Natural killer cell treated with Interleukin-12 subunit alpha and Interleukin-12 subunit beta and Interleukin-15 and Interleukin-18, amount 100 ng/mL, for 72 hours (primary cell): Measurements from ENCODE around the gene KRTAP2-3. TPM values are rescaled to one million over a fixed set of nuclear protein-coding genes. Genes with fewer than 3 reads are reported as not detected.
"Not testable (repeated sequence)": the region's sequence is repeated elsewhere in the genome, so short reads cannot be mapped to it uniquely, and the experiment has no call there.

Experiments
- ATAC-seq, 2 donors: fragments of 150-1000 bp; cut with Tn5 transposase in 1 of 2; sonication (Bioruptor Pico), chemical (Tn5 transposase) in 1 of 2; 2 replicates each; pipeline ENCODE4 v1.10.0; 2021
- DNase-seq: peaks from one replicate; pipeline ENCODE4 v3.0.0; 2022; ENCODE audit warnings: low spot score
- H3K27ac Mint-ChIP-seq, 2 donors: 1 replicate in 1 of 2; 2 replicates in 1 of 2; pipeline ENCODE4 v1.8.0; 2022; ENCODE audit warnings: mixed read lengths in 2 of 2, mild to moderate bottlenecking in 1 of 2, moderate library complexity in 1 of 2
- H3K27me3 Mint-ChIP-seq, 2 donors: 1 replicate in 1 of 2; 2 replicates in 1 of 2; pipeline ENCODE4 v1.8.0; 2022; ENCODE audit warnings: mixed read lengths in 2 of 2
- H3K36me3 Mint-ChIP-seq: one replicate; pipeline ENCODE4 v1.8.0; 2022; ENCODE audit warnings: mixed read lengths
- H3K4me1 Mint-ChIP-seq, 2 donors: 1 replicate in 1 of 2; 2 replicates in 1 of 2; pipeline ENCODE4 v1.8.0; 2022; ENCODE audit warnings: low read depth in 2 of 2, mixed read lengths in 2 of 2, mild to moderate bottlenecking in 1 of 2
- H3K4me3 Mint-ChIP-seq: one replicate; pipeline ENCODE4 v1.8.0; 2022; ENCODE audit warnings: mixed read lengths
- H3K9me3 Mint-ChIP-seq: 2 replicates; pipeline ENCODE4 v1.8.0; 2022; ENCODE audit warnings: mixed read lengths
- total RNA-seq, 2 donors: library from RNA; stranded (reverse); gene quantifications; one replicate each; pipeline ENCODE4 v1.2.3, GENCODE V29; 2022

Gene KRTAP2-3
- not detected for total RNA-seq

- H3K9me3 Mint-ChIP-seq: no peaks in the 10 kb centered on the region
- no peak within 1 kb of the TSS for H3K4me3 Mint-ChIP-seq
- H3K4me1 Mint-ChIP-seq: no peaks in the 10 kb centered on the region
- no peak within 1 kb of the TSS for H3K27ac Mint-ChIP-seq
- ATAC-seq (no peak), DNase-seq (no peak)
- H3K27me3 Mint-ChIP-seq: peaks cover 35 to 59% of the 10 kb centered on the region in 2 donors
- peaks cover 4% of the 10 kb centered on the region for H3K36me3 Mint-ChIP-seq
Observed at GRCh38 chr17:41060052-41060604, at the start of gene KRTAP2-3. Gene KRTAP2-3, minus strand, starts transcription at chr17:41060114. Its CDS starts 64 bp downstream, at chr17:41060050.

GRCh38 chr17:41108728-41109386 is 48.9 kb upstream of the KRTAP2-3 start:
- not testable (repeated sequence) for H3K27ac Mint-ChIP-seq, DNase-seq, H3K9me3 Mint-ChIP-seq, H3K4me1 Mint-ChIP-seq, H3K36me3 Mint-ChIP-seq, H3K4me3 Mint-ChIP-seq, ATAC-seq
- peaks cover 16 to 46% of the 10 kb centered on the region in 2 donors for H3K27me3 Mint-ChIP-seq

- Mint-ChIP-seq H3K27ac (no peak overlapping the region), H3K27me3 (peaks cover 16 to 46% of the 10 kb centered on the region in 2 donors), H3K9me3 (no peaks in the 10 kb centered on the region), H3K4me3 (no peak overlapping the region), H3K4me1 (no peaks in the 10 kb centered on the region), H3K36me3 (no peaks in the 10 kb centered on the region)
- ATAC-seq: no peak
- DNase-seq: no peak
Observed at GRCh38 chr17:41107941-41108450, 48.1 kb upstream of the KRTAP2-3 start.

GRCh38 chr17:41105347-41105746 is 45.4 kb upstream of the KRTAP2-3 start, which contains the start of gene KRTAP4-9:
Gene KRTAP4-9, plus strand, starts transcription at chr17:41105389. Its CDS starts 0 bp downstream, at chr17:41105389.
- not testable (repeated sequence) for H3K27ac Mint-ChIP-seq, H3K36me3 Mint-ChIP-seq, ATAC-seq

GRCh38 chr17:41104386-41105038 is 44.6 kb upstream of the KRTAP2-3 start:
- H3K9me3 Mint-ChIP-seq, DNase-seq, H3K36me3 Mint-ChIP-seq, ATAC-seq, H3K4me3 Mint-ChIP-seq, H3K4me1 Mint-ChIP-seq, H3K27ac Mint-ChIP-seq: not testable (repeated sequence)
- H3K27me3 Mint-ChIP-seq: peaks cover 22 to 39% of the 10 kb centered on the region in 2 donors

More at GRCh38 chr17:41105347-41105746, 45.4 kb upstream of the KRTAP2-3 start, which contains the start of gene KRTAP4-9:
- peaks cover 22 to 38% of the 10 kb centered on the region in 2 donors for H3K27me3 Mint-ChIP-seq
- not testable (repeated sequence) for H3K4me3 Mint-ChIP-seq, DNase-seq, H3K9me3 Mint-ChIP-seq, H3K4me1 Mint-ChIP-seq

- Mint-ChIP-seq H3K36me3 (no peaks in the 10 kb centered on the region), H3K27me3 (peaks cover 21 to 35% of the 10 kb centered on the region in 2 donors), H3K4me1 (no peaks in the 10 kb centered on the region), H3K27ac (no peak overlapping the region), H3K4me3 (no peak overlapping the region), H3K9me3 (no peaks in the 10 kb centered on the region)
- no peak for DNase-seq
- ATAC-seq: no peak
Observed at GRCh38 chr17:41103896-41104295, 44.0 kb upstream of the KRTAP2-3 start.

DNA sequence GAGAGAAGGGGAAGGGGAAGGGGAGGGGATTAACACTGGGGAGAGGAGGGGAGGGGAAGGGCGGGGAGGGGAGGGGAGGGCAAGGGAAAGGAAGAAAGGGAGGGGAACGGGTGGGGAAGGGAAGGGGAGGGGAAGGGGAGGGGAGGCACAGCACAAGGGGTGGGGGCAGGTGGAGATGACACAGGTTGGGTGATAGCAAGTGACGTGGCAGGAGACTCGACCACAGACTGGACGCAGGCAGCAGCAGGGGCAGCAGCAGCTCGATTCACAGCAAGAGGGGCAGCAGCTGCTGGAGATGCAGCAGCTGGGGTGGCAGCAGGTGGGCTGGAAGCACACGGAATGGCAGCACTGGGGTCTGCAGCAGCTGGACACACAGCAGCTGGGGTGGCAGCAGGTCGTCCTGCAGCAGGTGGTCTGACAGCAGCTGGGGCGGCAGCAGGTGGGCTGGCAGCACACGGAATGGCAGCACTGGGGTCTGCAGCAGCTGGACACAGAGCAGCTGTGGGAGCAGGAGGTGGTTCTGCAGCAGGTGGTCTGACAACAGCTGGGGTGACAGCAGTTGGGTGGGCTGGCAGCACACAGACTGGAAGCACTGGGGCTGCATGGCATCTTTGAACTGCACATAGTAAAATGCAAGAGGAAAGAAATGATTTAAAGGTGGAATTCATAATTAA is 41.8 kb upstream of the KRTAP2-3 start, which contains the start of gene KRTAP4-16:
Gene KRTAP4-16, minus strand, starts transcription at position 624 of the 674 bp plus-strand sequence. Its CDS starts 0 bp downstream, at position 624.
- H3K9me3 Mint-ChIP-seq: no peaks in the 10 kb centered on the region
- H3K27me3 Mint-ChIP-seq: peaks cover 20 to 37% of the 10 kb centered on the region in 2 donors
- H3K27ac Mint-ChIP-seq: no peak within 1 kb of the TSS
- H3K4me1 Mint-ChIP-seq: no peaks in the 10 kb centered on the region
- H3K36me3 Mint-ChIP-seq: no peaks in the 10 kb centered on the region
- no peak within 1 kb of the TSS for H3K4me3 Mint-ChIP-seq
- DNase-seq (no peak), ATAC-seq (no peak)

GRCh38 chr17:41099682-41100480 is 40.0 kb upstream of the KRTAP2-3 start:
- not testable (repeated sequence) for DNase-seq, H3K27ac Mint-ChIP-seq, H3K4me1 Mint-ChIP-seq, H3K36me3 Mint-ChIP-seq, ATAC-seq, H3K4me3 Mint-ChIP-seq, H3K9me3 Mint-ChIP-seq
- peaks cover 17 to 42% of the 10 kb centered on the region in 2 donors for H3K27me3 Mint-ChIP-seq

- Mint-ChIP-seq H3K4me1 (no peaks in the 10 kb centered on the region), H3K4me3 (no peak overlapping the region), H3K27me3 (peaks cover 18 to 42% of the 10 kb centered on the region in 2 donors), H3K27ac (no peak overlapping the region), H3K36me3 (no peaks in the 10 kb centered on the region), H3K9me3 (no peaks in the 10 kb centered on the region)
- DNase-seq: no peak
- no peak for ATAC-seq
Observed at GRCh38 chr17:41098481-41098880, 38.6 kb upstream of the KRTAP2-3 start.

- no peak for ATAC-seq
- no peaks in the 10 kb centered on the region for H3K4me1 Mint-ChIP-seq
- no peak within 1 kb of the TSS for H3K4me3 Mint-ChIP-seq
- no peak within 1 kb of the TSS for H3K27ac Mint-ChIP-seq
- peaks cover 18 to 42% of the 10 kb centered on the region in 2 donors for H3K27me3 Mint-ChIP-seq
- DNase-seq: no peak
- H3K9me3 Mint-ChIP-seq: no peaks in the 10 kb centered on the region
- H3K36me3 Mint-ChIP-seq: no peaks in the 10 kb centered on the region
Observed at GRCh38 chr17:41098042-41098441, 38.1 kb upstream of the KRTAP2-3 start, which contains the start of gene KRTAP4-8. Gene KRTAP4-8, minus strand, starts transcription at chr17:41098142. Its CDS starts 58 bp downstream, at chr17:41098084.

DNA sequence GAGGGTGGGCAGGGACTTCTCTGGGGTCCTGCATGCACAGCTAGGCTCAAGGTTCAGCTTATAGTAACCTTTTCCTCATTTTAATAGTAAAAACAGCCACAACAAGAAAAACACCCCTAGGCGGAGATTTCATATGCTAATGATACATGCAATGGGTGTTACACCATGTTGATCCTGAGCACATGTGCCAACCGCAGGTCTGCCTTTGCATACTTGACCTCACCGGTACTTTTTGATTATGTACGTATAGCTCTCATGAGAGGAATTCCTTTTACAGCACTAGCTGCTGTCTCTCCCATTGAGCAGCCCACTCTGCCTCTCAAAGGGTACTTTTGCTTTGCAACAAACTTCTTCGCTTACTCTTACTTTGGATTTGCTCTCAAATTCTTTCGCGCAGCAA is 36.1 kb upstream of the KRTAP2-3 start:
- Mint-ChIP-seq H3K9me3 (no peaks in the 10 kb centered on the region), H3K4me1 (no peaks in the 10 kb centered on the region), H3K4me3 (no peak overlapping the region), H3K27me3 (peaks cover 13 to 42% of the 10 kb centered on the region in 2 donors), H3K36me3 (no peaks in the 10 kb centered on the region), H3K27ac (no peak overlapping the region)
- DNase-seq: no peak
- ATAC-seq: no peak

DNA sequence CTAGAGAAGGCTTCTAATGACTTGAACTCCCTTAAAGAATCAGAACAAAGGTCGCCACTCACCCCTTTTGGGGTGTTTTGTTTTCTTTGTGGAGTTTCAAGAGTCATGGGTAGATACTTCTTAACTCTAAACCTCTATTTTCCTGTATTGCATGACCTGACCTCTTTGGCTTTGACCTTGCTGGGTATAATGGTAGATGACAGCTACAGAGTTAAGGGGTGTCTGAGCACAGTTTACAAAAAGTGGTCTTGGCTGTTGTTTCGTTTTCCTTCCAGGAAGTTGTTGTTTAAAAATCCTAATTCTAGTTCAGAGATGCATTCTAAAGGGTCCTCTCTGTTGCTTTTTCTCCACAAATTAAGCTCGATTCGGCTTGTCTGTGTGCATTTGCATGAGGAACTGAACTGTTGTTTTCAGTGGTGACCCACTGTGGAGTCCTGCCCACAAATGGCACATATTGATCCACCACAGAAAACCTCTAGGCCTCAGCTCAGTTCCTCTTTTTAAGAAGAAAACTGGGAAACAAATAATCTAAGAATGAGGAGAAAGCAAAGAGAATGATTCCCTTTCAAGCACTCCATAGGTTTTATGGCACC is 28.9 kb upstream of the KRTAP2-3 start:
- not testable (repeated sequence) for H3K4me1 Mint-ChIP-seq, DNase-seq, ATAC-seq, H3K9me3 Mint-ChIP-seq, H3K27ac Mint-ChIP-seq, H3K4me3 Mint-ChIP-seq, H3K36me3 Mint-ChIP-seq
- peaks cover 13 to 25% of the 10 kb centered on the region in 2 donors for H3K27me3 Mint-ChIP-seq
